NCI-H2081 treated with DMSO at 0.1 percent for 48 hours (cell line): ENCODE measurements around the gene RDH12.
"Not testable (repeated sequence)": the region's sequence is repeated elsewhere in the genome, so short reads cannot be mapped to it uniquely, and the experiment has no call there.

Experiments used
- DNase-seq: peaks from one replicate; lab custom pipeline; 2025; lab: John Stamatoyannopoulos, UW

RDH12 gene

GRCh38 chr14:67705211-67705610 is 3.5 kb downstream of the RDH12 start:
- no peak for DNase-seq

- not testable (repeated sequence) for DNase-seq
These were observed 7.7 kb downstream of the RDH12 start for GRCh38 chr14:67709346-67709745.

GRCh38 chr14:67709796-67710195 is 8.1 kb downstream of the RDH12 start:
- not testable (repeated sequence) for DNase-seq

GRCh38 chr14:67710209-67710608 is 8.5 kb downstream of the RDH12 start:
- no peak for DNase-seq

GRCh38 chr14:67717048-67717447 is 15.4 kb downstream of the RDH12 start:
- no peak for DNase-seq

GRCh38 chr14:67718265-67718664 is 16.6 kb downstream of the RDH12 start:
- no peak for DNase-seq

GRCh38 chr14:67719385-67719784 is 17.7 kb downstream of the RDH12 start:
- not testable (repeated sequence) for DNase-seq

- DNase-seq = no peak
These were observed 18.2 kb downstream of the RDH12 start for GRCh38 chr14:67719866-67720265.

- DNase-seq = no peak
These were observed 20.2 kb downstream of the RDH12 start for GRCh38 chr14:67721875-67722274.

- DNase-seq = no peak
These were observed 20.6 kb downstream of the RDH12 start for GRCh38 chr14:67722293-67722692.

- DNase-seq = no peak
These were observed 23.5 kb downstream of the RDH12 start for GRCh38 chr14:67725171-67725570.

GRCh38 chr14:67727361-67727760 is 25.7 kb downstream of the RDH12 start:
- no peak for DNase-seq

- DNase-seq = no peak
These were observed 26.6 kb downstream of the RDH12 start for GRCh38 chr14:67728258-67728657.

- DNase-seq = no peak
These were observed 27.6 kb downstream of the RDH12 start for GRCh38 chr14:67729072-67729885.

GRCh38 chr14:67733616-67734015 is 31.9 kb downstream of the RDH12 start:
- DNase-seq = no peak

GRCh38 chr14:67734675-67735074 is 33.0 kb downstream of the RDH12 start:
- no peak for DNase-seq

GRCh38 chr14:67735336-67736147 is 33.9 kb downstream of the RDH12 start:
- no peak for DNase-seq

- DNase-seq = no peak
These were observed 35.1 kb downstream of the RDH12 start for GRCh38 chr14:67736771-67737170.

- DNase-seq = no peak
These were observed 37.2 kb downstream of the RDH12 start for GRCh38 chr14:67738740-67739504.

- DNase-seq = no peak
These were observed 42.4 kb downstream of the RDH12 start for GRCh38 chr14:67744046-67744445.

GRCh38 chr14:67746927-67747326 is 45.2 kb downstream of the RDH12 start:
- no peak for DNase-seq

GRCh38 chr14:67748312-67748711 is 46.6 kb downstream of the RDH12 start:
- no peak for DNase-seq
